ENCODE results near the gene LY6G6F.

- no peak for TF ChIP-seq CTCF (conservative IDR thresholded peaks at IDR 0.05; ENCODE audit: low read depth, low read length)
- TF ChIP-seq EZH2 (IDR thresholded peaks at IDR 0.05; ENCODE audit: borderline replicate concordance, low read depth, low read length, poor library complexity, severe bottlenecking) = no peak
Measured at GRCh38 chr6:31666337-31666965, 40.2 kb upstream of the LY6G6F start.

Measured in A673 (cell line).